Sigmoid colon (tissue), 4 donors: ENCODE data around the gene SYNDIG1.

ENCODE experiments used
- CTCF ChIP-seq, 4 experiments: fragments of 450-650 bp in 3 of 4; fragments of 200-600 bp in 1 of 4; IDR thresholded peaks; one replicate each; pipeline ENCODE4 v1.5.1; 2016 to 2019; ENCODE audit warnings: antibody characterized with exemption in 4 of 4, mild to moderate bottlenecking in 3 of 4, moderate library complexity in 2 of 4
- POLR2AphosphoS5 ChIP-seq, 4 donors: sonication (generic); formaldehyde crosslinking; IDR thresholded peaks; one replicate each; pipeline ENCODE4 v1.6.1; 2017; ENCODE audit warnings: antibody characterized with exemption in 4 of 4

- TF ChIP-seq CTCF (IDR thresholded peaks at IDR 0.05) (no peak), POLR2AphosphoS5 (IDR thresholded peaks at IDR 0.05) (no peak)
Observed at GRCh38 chr20:24690408-24690807, 221.0 kb downstream of the SYNDIG1 start.
